Right lung (tissue), 5 donors: ENCODE measurements around the gene PLEKHM3. TPM values are rescaled to one million over a fixed set of nuclear protein-coding genes. Genes with fewer than 3 reads are reported as not detected.
A peak's percentile ranks its signal among the peaks of the same experiment; 100 is the strongest.
"Not testable (repeated sequence)": the region's sequence is repeated elsewhere in the genome, so short reads cannot be mapped to it uniquely, and the experiment has no call there.

Experiments used
- DNase-seq, 2 donors: peaks; one replicate each; pipeline ENCODE4 v3.0.0-alpha.2; 2013
- polyA plus RNA-seq, 5 donors: library from polyadenylated mRNA; unstranded; fragments of 120-200 nt; gene quantifications; one replicate each; pipeline versions ENCODE4 v1.2.1 to v1.2.3, GENCODE V29; 2013; ENCODE audit warnings: inconsistent platforms in 1 of 5, low replicate concordance in 1 of 5; ENCODE audit not compliant: insufficient read length in 5 of 5, insufficient read depth in 1 of 5

PLEKHM3 gene
- polyA plus RNA-seq, 5 donors = 12.1 to 15.8 (median 14.6) TPM

DNA sequence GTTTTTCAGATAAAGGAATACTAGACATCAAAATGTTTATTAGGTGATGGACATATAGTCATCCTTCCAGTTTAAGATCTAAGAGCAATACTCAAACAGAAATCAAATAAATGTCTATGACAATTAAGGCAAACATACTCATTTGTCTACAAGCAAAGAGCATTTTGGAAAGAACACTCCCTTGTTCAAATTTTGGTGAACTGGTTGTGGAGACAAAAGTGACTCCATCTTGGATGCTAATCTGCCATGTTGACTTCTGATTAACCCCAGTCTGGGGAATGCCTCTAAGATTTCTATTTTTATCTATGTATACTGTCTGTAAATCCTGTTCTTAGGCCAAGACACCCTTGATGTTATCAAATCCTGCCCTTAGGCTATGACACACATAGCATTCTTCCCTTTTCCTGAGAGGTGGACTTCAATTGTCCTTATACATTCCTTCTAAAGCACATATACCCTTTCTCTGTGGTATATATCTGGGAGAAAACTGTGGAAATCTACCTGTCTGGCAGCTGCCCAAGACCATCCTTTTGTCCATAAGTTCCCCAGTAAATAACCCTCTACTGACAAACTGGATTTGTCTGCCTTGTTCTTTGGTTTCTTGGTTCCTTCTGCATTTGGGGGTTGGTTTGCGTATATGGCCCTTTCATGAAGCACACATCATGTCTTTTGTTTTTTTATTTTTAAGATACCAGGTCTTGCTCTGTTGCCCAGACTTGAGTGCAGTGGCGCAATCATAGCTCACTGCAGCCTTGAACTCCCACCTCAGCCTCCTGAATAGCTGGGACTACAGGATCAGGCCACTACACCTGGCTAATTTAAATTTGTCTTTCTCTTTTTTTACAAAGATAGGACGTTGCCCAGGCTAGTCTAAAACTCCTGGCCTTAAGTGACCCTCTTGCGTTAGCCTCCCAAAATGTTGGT is 12.5 kb upstream of the PLEKHM3 start:
- no peak for DNase-seq

DNA sequence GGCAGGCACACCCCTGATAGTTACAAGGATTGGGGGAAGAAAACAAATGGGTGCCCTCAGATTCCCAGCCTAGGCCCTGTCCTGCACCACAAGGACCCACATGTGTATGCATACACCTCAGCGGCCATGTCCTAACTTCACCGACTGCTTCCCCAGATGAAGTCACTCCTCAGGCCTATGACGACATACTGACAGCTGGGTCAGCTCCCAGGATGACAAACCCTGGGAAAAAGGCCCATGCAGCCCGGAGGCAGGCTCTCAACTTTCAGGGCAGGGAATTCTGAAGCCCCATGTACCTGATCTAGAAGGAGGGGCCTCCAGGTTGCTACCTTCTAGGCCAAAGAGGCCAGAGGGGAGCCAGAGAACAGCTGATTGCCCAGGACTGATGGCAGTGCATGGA is 11.0 kb upstream of the PLEKHM3 start:
- no peak for DNase-seq

GRCh38 chr2:208034503-208035140 is 9.3 kb upstream of the PLEKHM3 start:
- no peak for DNase-seq

- DNase-seq = no peak
Measured at GRCh38 chr2:208033701-208034502, 8.6 kb upstream of the PLEKHM3 start.

- peak; percentile 20 to 22 for DNase-seq
Measured at GRCh38 chr2:208031608-208032019, 6.3 kb upstream of the PLEKHM3 start.

DNA sequence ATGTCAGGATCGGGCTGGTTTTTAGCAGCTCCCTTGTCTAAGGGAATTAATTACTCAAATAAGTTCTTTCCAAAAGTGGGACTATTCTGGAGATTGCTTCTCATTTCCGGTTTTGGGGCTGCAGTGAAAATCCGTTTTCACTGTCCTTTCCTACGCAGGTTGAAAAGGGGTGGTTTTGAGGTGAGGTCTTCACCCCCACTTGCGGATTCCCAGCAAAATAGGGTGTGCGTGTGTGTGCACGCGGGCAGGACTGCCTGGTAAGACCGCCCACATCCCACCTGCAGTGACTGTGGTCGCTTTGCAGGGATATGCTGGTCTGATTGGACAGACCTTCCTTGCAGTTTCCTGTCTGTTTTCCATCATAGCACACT is 472 bp upstream of the PLEKHM3 start:
- DNase-seq = no peak

DNA sequence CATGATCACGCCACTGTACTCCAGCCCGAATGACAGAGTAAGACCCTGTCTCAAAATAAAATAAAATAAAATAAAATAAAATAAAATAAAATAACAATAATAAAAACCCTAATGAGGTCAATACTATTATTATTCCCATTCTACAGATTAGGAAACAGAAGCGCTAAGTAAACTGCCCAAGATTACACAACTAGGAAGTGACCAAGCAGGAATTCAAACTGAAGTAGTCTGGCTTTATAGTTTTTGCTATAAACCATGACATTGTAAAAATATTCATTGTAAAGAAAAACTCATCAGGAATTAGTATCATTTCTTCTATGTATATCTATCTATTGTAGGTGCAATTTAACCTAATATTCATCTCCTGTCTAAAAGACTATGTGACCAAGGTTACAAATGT is 1.2 kb downstream of the PLEKHM3 start:
- DNase-seq = no peak

DNA sequence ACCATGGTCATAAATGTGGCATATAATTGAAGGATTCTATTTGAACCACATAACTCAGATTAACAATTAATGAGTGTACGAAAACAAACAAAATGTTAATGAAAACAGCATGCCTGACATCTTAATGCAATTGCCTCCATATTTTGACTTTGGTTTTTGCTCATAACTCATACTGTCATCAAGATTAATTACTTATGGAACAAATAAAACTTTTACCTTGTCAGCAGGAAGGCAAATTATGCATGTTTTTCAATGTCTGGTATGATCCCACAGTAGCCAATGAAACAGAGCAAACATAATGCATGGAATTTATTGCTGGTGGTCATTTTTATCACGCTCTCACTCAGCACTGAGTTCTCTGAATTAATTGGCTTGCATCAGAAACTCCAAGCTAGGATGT is 5.1 kb downstream of the PLEKHM3 start:
- DNase-seq = no peak

GRCh38 chr2:208018124-208018712 is 7.1 kb downstream of the PLEKHM3 start:
- not testable (repeated sequence) for DNase-seq

DNA sequence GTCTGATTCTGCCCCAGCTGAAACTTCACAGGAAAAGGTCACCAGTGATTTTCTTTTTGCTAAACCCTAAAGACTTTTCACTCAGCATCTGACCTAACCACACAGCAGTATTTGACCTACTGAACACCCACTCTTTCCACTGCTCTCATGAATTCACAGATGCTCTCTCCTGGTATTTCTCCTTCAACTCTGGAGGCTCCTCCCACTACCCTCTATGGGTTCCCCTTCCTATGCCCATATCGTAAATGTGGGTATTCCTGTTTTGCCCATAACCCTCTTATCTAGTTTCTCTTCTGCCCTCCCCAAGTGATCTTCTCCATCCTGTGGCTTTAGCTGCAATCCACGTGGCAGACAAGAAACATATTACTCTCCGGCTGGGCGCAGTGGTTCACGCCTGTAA is 7.6 kb downstream of the PLEKHM3 start:
- DNase-seq = no peak

- no peak for DNase-seq
Measured at GRCh38 chr2:208015475-208015874, 9.9 kb downstream of the PLEKHM3 start.

GRCh38 chr2:208013285-208014178 is 11.8 kb downstream of the PLEKHM3 start:
- DNase-seq = no peak

DNA sequence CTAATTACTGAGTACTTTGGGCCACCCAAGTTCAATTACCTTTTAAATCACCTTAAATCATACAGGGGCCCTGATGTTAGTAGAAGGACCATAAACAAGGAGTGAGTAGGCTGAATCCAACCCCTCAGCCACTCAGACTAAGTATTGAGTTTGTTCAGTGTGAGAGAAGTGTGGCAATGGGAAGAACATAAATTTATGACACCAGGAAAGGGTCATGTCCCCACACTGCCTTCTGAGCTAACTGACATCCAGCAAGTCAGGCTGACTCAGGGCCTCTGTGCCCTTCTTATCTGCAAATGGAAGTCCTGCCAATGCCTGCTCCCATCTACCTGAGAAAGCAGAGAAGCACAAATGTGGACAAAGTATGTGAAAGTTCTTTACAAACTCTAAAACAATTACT is 12.9 kb downstream of the PLEKHM3 start:
- no peak for DNase-seq

DNA sequence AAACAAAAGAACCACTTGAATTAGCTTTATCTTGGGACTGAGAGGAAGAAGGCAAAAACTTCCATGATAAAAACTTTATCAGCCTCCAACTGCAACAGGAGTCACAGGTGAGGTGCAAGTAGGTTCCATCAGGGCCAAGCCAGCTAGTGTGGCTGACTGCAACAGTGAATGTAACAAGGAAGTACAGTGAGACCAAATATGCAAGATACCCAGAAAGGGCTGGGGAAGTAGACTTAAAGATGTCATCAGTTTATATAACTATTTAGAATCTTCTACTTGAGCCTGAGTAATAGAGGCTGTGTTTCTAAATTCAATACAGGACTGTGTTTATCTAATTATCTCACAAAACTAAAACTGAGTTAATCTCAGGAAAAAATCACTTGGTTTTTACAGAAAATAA is 14.8 kb downstream of the PLEKHM3 start:
- DNase-seq = no peak

DNA sequence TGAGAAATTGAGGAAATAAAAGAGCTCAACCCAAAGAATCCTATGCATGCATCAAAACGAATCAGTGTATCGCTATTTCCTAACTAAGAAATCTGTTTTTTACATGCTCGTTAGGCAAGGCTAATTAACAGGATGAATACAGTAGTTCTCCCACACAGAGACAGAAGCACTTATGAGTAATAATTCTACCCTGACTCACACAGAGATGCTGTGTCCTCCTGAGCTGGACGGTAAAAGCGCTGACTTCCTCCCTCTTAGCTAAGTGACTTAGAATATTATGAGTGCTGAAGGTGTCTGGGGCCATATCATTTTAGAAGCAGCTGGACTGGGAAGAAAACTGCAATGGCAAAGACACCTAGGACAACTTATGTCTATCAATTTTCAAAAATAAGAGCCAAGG is 18.5 kb downstream of the PLEKHM3 start:
- DNase-seq = no peak

GRCh38 chr2:208006337-208006736 is 19.0 kb downstream of the PLEKHM3 start:
- DNase-seq = no peak

DNA sequence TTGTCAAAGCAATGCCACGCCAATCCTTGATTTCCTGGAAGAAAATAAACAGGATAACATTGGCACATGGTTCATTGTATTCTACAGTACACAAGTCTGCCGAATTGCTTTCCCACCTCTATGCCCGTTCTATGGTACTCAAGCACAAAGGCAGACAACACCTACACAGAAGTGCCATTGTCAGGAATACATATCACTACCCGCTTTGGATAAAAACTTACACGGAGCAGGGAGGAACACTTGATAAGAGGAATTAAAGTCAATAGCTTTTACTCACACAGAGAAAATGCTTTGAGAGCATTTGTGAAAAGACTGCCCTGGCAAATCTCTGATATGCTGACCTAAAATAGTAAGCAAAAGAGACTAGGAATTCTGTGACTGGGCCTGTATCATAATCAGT is 23.4 kb downstream of the PLEKHM3 start:
- DNase-seq = no peak

DNA sequence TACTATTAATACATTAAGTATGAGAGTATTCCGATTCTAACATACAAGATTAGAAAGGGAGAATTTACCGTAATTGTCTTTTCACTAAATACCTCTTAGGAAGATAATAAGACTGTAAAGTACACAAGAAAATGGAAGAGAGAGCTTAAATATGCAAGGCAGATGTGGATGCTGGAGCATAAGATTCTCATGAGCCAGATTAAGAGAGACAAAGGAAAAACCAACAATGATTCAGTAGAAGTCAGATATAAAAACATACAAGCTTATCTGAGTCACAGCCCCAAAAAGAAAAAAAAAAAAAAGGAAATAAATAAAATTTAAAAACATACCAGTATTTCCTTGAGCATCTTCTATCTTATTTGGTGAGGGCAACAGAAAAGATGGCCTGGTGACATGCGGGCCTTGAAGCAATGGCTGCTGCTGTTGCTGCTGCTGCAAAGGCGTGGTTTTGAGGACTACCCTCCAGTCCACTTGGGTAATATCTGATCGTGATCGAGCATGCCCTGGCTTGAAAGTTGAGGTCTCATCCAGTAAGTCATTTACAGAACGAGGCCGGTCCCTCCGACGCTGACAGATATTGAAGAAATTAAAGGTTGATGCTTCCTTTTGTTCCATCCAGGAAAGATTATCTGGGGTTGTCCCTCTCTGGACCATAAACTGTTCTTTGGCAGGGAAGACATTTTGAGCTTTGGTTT is 24.5 kb downstream of the PLEKHM3 start:
- no peak for DNase-seq

DNA sequence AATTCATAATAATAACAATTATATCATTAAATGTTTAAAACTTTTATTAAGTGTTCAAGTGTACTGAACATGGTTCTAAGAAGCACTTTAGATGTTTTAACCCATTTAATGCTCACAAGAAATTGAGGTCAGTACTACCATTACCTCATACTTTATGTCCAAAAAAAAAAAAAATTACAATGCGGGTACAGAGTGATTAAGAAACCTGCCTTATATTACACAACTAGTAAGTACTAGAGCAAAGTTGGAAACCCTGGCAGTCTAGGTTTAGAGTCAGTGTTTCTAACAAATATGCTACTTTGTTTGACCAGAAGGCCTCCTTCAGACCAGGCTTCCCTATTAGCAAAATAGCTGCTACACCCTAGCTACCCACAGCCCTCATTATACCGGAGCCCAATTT is 28.5 kb downstream of the PLEKHM3 start:
- DNase-seq = no peak

DNA sequence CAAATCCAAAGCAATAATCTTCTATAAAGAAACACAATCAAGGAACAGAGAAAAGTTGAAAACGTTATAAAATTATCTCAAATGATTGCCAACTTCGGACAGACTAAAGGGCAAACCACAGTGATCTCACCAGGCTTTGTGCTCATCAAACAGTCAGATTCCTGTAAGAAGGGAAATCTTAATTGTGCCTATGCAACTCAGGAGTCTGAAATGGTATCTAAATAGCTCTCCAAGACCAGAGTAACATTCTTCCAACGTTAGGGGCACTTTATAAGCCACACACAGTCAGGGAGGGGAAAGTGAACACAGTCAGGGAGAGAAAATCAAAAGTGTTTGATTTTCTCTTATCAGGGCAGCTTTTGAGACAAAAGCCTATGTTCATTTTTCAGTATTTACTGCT is 29.4 kb downstream of the PLEKHM3 start:
- no peak for DNase-seq
